ENCODE data around the gene UBXN10.

DNA sequence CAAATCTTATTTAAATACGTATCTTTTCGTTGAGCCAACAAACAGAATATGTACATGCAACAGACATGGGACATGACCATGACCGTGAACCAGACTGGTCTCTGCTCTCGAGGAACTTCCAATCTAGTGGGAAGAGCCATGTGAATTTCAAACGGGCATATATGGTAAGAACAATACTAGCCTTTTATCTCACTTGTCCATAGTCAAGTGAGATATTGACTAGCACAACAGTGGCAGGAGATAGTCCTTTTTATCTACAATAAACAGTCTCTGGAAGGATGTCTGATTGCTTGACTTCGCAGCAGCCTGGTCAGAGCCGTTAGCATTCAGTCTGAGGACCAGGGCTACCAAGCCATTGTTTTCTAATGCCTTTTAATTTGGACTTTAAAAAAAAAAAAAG lies 13.0 kb downstream of the UBXN10 start:
- no peak for TF ChIP-seq TAF1 (conservative IDR thresholded peaks at IDR 0.05)
- TF ChIP-seq, protein P1, sequence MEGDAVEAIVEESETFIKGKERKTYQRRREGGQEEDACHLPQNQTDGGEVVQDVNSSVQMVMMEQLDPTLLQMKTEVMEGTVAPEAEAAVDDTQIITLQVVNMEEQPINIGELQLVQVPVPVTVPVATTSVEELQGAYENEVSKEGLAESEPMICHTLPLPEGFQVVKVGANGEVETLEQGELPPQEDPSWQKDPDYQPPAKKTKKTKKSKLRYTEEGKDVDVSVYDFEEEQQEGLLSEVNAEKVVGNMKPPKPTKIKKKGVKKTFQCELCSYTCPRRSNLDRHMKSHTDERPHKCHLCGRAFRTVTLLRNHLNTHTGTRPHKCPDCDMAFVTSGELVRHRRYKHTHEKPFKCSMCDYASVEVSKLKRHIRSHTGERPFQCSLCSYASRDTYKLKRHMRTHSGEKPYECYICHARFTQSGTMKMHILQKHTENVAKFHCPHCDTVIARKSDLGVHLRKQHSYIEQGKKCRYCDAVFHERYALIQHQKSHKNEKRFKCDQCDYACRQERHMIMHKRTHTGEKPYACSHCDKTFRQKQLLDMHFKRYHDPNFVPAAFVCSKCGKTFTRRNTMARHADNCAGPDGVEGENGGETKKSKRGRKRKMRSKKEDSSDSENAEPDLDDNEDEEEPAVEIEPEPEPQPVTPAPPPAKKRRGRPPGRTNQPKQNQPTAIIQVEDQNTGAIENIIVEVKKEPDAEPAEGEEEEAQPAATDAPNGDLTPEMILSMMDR (IDR thresholded peaks at IDR 0.05; ENCODE audit: low read depth, low read length, missing input control), result no peak
- TF ChIP-seq, protein P2, sequence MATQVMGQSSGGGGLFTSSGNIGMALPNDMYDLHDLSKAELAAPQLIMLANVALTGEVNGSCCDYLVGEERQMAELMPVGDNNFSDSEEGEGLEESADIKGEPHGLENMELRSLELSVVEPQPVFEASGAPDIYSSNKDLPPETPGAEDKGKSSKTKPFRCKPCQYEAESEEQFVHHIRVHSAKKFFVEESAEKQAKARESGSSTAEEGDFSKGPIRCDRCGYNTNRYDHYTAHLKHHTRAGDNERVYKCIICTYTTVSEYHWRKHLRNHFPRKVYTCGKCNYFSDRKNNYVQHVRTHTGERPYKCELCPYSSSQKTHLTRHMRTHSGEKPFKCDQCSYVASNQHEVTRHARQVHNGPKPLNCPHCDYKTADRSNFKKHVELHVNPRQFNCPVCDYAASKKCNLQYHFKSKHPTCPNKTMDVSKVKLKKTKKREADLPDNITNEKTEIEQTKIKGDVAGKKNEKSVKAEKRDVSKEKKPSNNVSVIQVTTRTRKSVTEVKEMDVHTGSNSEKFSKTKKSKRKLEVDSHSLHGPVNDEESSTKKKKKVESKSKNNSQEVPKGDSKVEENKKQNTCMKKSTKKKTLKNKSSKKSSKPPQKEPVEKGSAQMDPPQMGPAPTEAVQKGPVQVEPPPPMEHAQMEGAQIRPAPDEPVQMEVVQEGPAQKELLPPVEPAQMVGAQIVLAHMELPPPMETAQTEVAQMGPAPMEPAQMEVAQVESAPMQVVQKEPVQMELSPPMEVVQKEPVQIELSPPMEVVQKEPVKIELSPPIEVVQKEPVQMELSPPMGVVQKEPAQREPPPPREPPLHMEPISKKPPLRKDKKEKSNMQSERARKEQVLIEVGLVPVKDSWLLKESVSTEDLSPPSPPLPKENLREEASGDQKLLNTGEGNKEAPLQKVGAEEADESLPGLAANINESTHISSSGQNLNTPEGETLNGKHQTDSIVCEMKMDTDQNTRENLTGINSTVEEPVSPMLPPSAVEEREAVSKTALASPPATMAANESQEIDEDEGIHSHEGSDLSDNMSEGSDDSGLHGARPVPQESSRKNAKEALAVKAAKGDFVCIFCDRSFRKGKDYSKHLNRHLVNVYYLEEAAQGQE (IDR thresholded peaks at IDR 0.05), result no peak

All from liver (tissue), 3 donors.